Erythroblast (primary cell): ENCODE results near the gene DCAF8.

ENCODE experiments used
- GATA1 ChIP-seq: IDR thresholded peaks from 2 replicates; pipeline ENCODE4 v1.6.1; 2011; ENCODE audit warnings: low read depth, mild to moderate bottlenecking, control low read depth, low read length, moderate library complexity
- POLR2A ChIP-seq: IDR thresholded peaks from 2 replicates; pipeline ENCODE4 v1.6.1; 2011; ENCODE audit warnings: mild to moderate bottlenecking, low read length

GRCh38 chr1:160179336-160179735 is 83.0 kb downstream of the DCAF8 start:
- TF ChIP-seq POLR2A (no peak), GATA1 (no peak)
